ENCODE results near the gene SYP.

DNA sequence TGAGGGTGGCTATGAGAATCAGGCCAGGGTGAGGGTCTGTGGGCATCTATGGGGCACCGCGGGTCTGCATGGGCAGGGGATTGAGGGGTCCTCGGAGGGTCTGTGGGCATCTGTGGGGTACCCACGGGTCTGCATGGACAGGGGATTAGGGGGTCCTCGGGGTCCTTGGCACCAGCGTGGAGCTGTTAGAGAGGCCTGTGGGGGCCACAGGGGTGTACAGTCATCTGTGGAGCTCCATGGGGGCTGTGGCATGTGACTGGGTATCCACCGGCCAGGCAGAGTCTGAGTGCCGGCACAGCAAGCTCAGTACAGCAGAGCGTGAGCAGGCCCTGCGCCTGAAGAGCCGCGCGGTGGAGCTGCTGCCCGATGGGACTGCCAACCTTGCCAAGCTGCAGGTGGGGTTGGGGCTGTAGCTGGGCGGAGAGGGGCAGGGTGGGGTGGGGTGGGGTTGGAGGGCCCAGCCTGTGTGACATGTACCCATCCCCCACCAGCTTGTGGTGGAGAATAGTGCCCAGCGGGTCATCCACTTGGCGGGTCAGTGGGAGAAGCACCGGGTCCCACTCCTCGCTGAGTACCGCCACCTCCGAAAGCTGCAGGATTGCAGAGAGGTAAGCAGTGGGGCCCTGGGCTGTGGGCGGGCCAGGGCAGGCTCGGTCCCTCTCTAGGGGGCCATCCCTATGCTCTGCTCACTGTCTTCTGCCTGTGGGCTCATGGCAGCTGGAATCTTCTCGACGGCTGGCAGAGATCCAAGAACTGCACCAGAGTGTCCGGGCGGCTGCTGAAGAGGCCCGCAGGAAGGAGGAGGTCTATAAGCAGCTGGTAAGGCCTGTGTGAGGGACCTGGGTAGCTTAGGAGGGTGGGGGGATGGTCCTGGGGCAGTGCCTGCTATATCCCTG lies 48.2 kb upstream of the SYP start:
- TF ChIP-seq, protein P1, sequence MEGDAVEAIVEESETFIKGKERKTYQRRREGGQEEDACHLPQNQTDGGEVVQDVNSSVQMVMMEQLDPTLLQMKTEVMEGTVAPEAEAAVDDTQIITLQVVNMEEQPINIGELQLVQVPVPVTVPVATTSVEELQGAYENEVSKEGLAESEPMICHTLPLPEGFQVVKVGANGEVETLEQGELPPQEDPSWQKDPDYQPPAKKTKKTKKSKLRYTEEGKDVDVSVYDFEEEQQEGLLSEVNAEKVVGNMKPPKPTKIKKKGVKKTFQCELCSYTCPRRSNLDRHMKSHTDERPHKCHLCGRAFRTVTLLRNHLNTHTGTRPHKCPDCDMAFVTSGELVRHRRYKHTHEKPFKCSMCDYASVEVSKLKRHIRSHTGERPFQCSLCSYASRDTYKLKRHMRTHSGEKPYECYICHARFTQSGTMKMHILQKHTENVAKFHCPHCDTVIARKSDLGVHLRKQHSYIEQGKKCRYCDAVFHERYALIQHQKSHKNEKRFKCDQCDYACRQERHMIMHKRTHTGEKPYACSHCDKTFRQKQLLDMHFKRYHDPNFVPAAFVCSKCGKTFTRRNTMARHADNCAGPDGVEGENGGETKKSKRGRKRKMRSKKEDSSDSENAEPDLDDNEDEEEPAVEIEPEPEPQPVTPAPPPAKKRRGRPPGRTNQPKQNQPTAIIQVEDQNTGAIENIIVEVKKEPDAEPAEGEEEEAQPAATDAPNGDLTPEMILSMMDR (IDR thresholded peaks at IDR 0.05; ENCODE audit: extremely low read depth in 1 of 2, insufficient read depth in 1 of 2, low read depth in 1 of 2, low read length in 2 of 2) = no peak
- TF ChIP-seq MYC (IDR thresholded peaks at IDR 0.05; ENCODE audit: low read depth, low read length) (no peak), POLR2A (IDR thresholded peaks at IDR 0.05; ENCODE audit: low read depth, low read length) (no peak), POLR2AphosphoS5 (IDR thresholded peaks at IDR 0.05; ENCODE audit: insufficient read depth, low read depth, low read length) (no peak), EZH2 (IDR thresholded peaks at IDR 0.05; ENCODE audit: borderline replicate concordance, low read depth, low read length, severe bottlenecking) (no peak), FOS (IDR thresholded peaks at IDR 0.05; ENCODE audit: borderline replicate concordance, insufficient read depth, low read length) (no peak), JUN (IDR thresholded peaks at IDR 0.05; ENCODE audit: borderline replicate concordance, insufficient read depth, insufficient read length, low read depth) (no peak), GATA2 (IDR thresholded peaks at IDR 0.05; ENCODE audit: insufficient read depth, insufficient read length, low read depth, low read length) (no peak)
- TF ChIP-seq, protein P2, sequence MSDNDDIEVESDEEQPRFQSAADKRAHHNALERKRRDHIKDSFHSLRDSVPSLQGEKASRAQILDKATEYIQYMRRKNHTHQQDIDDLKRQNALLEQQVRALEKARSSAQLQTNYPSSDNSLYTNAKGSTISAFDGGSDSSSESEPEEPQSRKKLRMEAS (IDR thresholded peaks at IDR 0.05; ENCODE audit: insufficient read depth, insufficient read length) = no peak
